K562 (cell line): ENCODE measurements around the gene CLDN5. TPM values are rescaled to one million over a fixed set of nuclear protein-coding genes. Genes with fewer than 3 reads are reported as not detected.

Experiments used
- ARID3B ChIP-seq: fragments of 250-450 bp; sonication (Bioruptor Pico); IDR thresholded peaks from 2 replicates; pipeline ENCODE4 v1.4.0; 2020; ENCODE audit warnings: borderline replicate concordance
- GATA2 ChIP-seq: sonication (generic); formaldehyde crosslinking; IDR thresholded peaks from 2 replicates; pipeline ENCODE4 v1.4.0; 2020; ENCODE audit warnings: mild to moderate bottlenecking, missing genetic modification reagents
- RAD21 ChIP-seq, 2 experiments: fragments of 250-450 bp in 1 of 2; fragments of 450-650 bp in 1 of 2; sonication (Bioruptor Pico) in 1 of 2; formaldehyde crosslinking in 1 of 2; IDR thresholded peaks in 1 of 2; conservative IDR thresholded peaks in 1 of 2; 2 replicates each; pipeline versions ENCODE4 v1.4.0 to v1.8.0; 2020 to 2022; ENCODE audit warnings: mild to moderate bottlenecking in 2 of 2, moderate library complexity in 1 of 2
- RUNX1 ChIP-seq: sonication (generic); IDR thresholded peaks from 2 replicates; pipeline ENCODE4 v1.6.1; 2016; ENCODE audit warnings: antibody characterized with exemption, low read depth
- SAFB ChIP-seq: fragments of 200-400 bp; formaldehyde crosslinking; IDR thresholded peaks from 2 replicates; pipeline ENCODE4 v1.6.1; 2017; ENCODE audit warnings: low read depth, low read length, borderline replicate concordance
- SMAD3 ChIP-seq: fragments of 450-650 bp; formaldehyde crosslinking; conservative IDR thresholded peaks from 2 replicates; pipeline ENCODE4 v1.4.0; 2020; ENCODE audit warnings: mild to moderate bottlenecking
- ZFP30 ChIP-seq: fragments of 250-450 bp; sonication (Bioruptor Pico); IDR thresholded peaks from 2 replicates; pipeline ENCODE4 v1.8.0; 2022; ENCODE audit warnings: moderate library complexity, mild to moderate bottlenecking, inconsistent platforms, borderline replicate concordance
- ZNF3 ChIP-seq: fragments of 250-450 bp; sonication (Bioruptor Pico); IDR thresholded peaks from 2 replicates; pipeline ENCODE4 v1.5.0; 2021; ENCODE audit warnings: mild to moderate bottlenecking, moderate library complexity
- ZNF449 ChIP-seq: fragments of 250-450 bp; sonication (Bioruptor Pico); IDR thresholded peaks from 2 replicates; pipeline ENCODE4 v1.8.0; 2022; ENCODE audit warnings: moderate library complexity, mild to moderate bottlenecking, inconsistent platforms
- polyA plus RNA-seq, 8 experiments: library from polyadenylated mRNA; depleted of rRNA in 4 of 8; stranded (reverse) in 5 of 8; unstranded in 3 of 8; fragments of >200 nt; fragmentation: Nextera tagmentation in 2 of 8; fragmentation: Illumina TruSeq in 1 of 8; extraction: Ambion mirVana in 2 of 8; extraction: Trizol in 1 of 8; gene quantifications; 2 replicates each; pipeline versions ENCODE4 v1.2.1 to v1.2.3, GENCODE V29; 2011 to 2014; ENCODE audit warnings: inconsistent platforms in 1 of 8, missing spikeins in 1 of 8
- total RNA-seq, 7 experiments: library from RNA; depleted of rRNA in 6 of 7; stranded (reverse); fragments of >200 nt in 6 of 7; fragmentation: Illumina TruSeq in 2 of 7; extraction: Trizol in 2 of 7; gene quantifications; 2 replicates each; pipeline versions ENCODE4 v1.2.1 to v1.2.3, GENCODE V29; 2011 to 2021; ENCODE audit warnings: low replicate concordance in 1 of 7
- TF ChIP-seq, protein P1 (sequence below): fragments of 250-450 bp; sonication (Bioruptor Pico); IDR thresholded peaks from 2 replicates; pipeline ENCODE4 v1.5.1; 2021; ENCODE audit warnings: mild to moderate bottlenecking
- TF ChIP-seq, protein P2 (sequence below): fragments of 250-450 bp; sonication (Bioruptor Pico); IDR thresholded peaks from 2 replicates; pipeline ENCODE4 v1.4.0; 2020; ENCODE audit warnings: mild to moderate bottlenecking, moderate library complexity

Gene CLDN5
- total and polyA plus RNA-seq, 9 of the 15 experiments (the other 6 are each of a cell fraction or from before 2014, with no cell fraction given), result 0.20 TPM; not detected in 8

- TF ChIP-seq ZFP30 (CRISPR knock-in tag) (0 out of 2 replicates have a peak, but pooled peaks have one; percentile 51), RUNX1 (no peak), GATA2 (CRISPR knock-in tag) (no peak), SMAD3 (no peak), ZNF449 (no peak), RAD21 (CRISPR knock-in tag; conservative IDR thresholded peaks at IDR 0.05 in 1 of 2, IDR thresholded peaks at IDR 0.05 in 1 of 2) (no peak), ZNF3 (CRISPR knock-in tag) (no peak), SAFB (no peak), ARID3B (CRISPR knock-in tag) (no peak)
- TF ChIP-seq, protein P1, sequence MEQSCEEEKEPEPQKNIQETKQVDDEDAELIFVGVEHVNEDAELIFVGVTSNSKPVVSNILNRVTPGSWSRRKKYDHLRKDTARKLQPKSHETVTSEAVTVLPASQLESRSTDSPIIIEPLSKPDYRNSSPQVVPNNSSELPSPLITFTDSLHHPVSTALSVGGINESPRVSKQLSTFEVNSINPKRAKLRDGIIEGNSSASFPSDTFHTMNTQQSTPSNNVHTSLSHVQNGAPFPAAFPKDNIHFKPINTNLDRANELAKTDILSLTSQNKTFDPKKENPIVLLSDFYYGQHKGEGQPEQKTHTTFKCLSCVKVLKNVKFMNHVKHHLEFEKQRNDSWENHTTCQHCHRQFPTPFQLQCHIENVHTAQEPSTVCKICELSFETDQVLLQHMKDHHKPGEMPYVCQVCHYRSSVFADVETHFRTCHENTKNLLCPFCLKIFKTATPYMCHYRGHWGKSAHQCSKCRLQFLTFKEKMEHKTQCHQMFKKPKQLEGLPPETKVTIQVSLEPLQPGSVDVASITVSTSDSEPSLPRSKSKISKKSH (CRISPR knock-in tag), result no peak
- TF ChIP-seq, protein P2, sequence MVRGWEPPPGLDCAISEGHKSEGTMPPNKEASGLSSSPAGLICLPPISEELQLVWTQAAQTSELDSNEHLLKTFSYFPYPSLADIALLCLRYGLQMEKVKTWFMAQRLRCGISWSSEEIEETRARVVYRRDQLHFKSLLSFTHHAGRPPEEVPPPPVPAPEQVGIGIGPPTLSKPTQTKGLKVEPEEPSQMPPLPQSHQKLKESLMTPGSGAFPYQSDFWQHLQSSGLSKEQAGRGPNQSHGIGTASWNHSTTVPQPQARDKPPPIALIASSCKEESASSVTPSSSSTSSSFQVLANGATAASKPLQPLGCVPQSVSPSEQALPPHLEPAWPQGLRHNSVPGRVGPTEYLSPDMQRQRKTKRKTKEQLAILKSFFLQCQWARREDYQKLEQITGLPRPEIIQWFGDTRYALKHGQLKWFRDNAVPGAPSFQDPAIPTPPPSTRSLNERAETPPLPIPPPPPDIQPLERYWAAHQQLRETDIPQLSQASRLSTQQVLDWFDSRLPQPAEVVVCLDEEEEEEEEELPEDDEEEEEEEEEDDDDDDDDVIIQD (CRISPR knock-in tag), result no peak; the same call in 1 of the 2 replicates
These were observed 45.3 kb downstream of the CLDN5 start, which contains the start of gene UFD1 (continued) for GRCh38 chr22:19478901-19479354.
